ENCODE results near the gene MAP2.

MAP2 gene

DNA sequence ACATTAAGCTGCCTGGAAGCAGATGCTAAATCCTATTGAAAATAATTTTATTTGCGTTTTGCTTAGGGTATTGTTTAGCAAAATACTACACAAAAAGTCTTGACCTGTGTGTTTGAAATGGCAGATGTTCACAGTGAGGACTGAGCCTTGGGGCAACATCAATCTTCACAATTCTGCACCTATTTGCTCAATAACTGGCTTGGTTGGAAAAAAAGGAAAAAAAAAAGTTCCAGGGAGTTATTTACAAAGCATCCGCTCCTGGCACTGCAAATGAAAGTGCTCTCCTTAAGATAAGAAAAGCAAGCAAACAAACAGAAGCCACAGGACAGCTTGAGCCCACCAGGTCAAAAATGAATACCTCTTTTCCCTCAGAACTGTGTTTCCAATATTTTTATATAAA is 77.7 kb downstream of the MAP2 start:
- H2BK5ac ChIP-seq (ENCODE audit: low read length), result no peak overlapping the region
- no CpG with 5 or more reads among the region's 2 CpGs for WGBS (ENCODE audit: extremely low coverage, insufficient coverage, low lambda C conversion rate)
- H4K5ac ChIP-seq (ENCODE audit: low read length), result no peak overlapping the region
- H3K18ac ChIP-seq (ENCODE audit: low read length), result no peak overlapping the region
- no peak overlapping the region for H3K4me2 ChIP-seq (ENCODE audit: low read length)
- no peak overlapping the region for H3K9ac ChIP-seq (ENCODE audit: low read length)
- H2BK120ac ChIP-seq (ENCODE audit: low read depth, low read length), result no peak overlapping the region
- H3K4me3 ChIP-seq (ENCODE audit: low read length), result no peak overlapping the region
- H2AK5ac ChIP-seq (ENCODE audit: low read length), result no peak overlapping the region
- H3K23ac ChIP-seq (ENCODE audit: low read length), result no peak overlapping the region
- no peaks in the 10 kb centered on the region for H3K79me1 ChIP-seq (ENCODE audit: low read length)
- no peaks in the 10 kb centered on the region for H3K36me3 ChIP-seq (ENCODE audit: control insufficient read depth, insufficient read depth, low read length)
- no peak overlapping the region for H3K56ac ChIP-seq (ENCODE audit: low read length)
- H3K4ac ChIP-seq (ENCODE audit: low read depth, low read length), result no peak overlapping the region
- H4K8ac ChIP-seq (ENCODE audit: low read depth, low read length), result no peak overlapping the region
- H2BK15ac ChIP-seq (replicated peaks; ENCODE audit: low read depth), result no peak overlapping the region
- H3K27me3 ChIP-seq (ENCODE audit: insufficient read depth, low read length, poor library complexity), result no peaks in the 10 kb centered on the region
- H3K79me2 ChIP-seq (ENCODE audit: control insufficient read depth, insufficient read depth, low read length), result no peaks in the 10 kb centered on the region
- no peak overlapping the region for H3K27ac ChIP-seq (ENCODE audit: low read depth, low read length)
- DNase-seq, result no peak
- no peaks in the 10 kb centered on the region for H3K4me1 ChIP-seq (ENCODE audit: control insufficient read depth, low read depth, low read length)

- H3K4me1 ChIP-seq (ENCODE audit: control insufficient read depth, low read depth, low read length), result no peaks in the 10 kb centered on the region
- H3K9ac ChIP-seq (ENCODE audit: low read length), result no peak overlapping the region
- no peak overlapping the region for H2BK5ac ChIP-seq (ENCODE audit: low read length)
- no peak overlapping the region for H4K8ac ChIP-seq (ENCODE audit: low read depth, low read length)
- no peak overlapping the region for H3K4me3 ChIP-seq (ENCODE audit: low read length)
- H2BK15ac ChIP-seq (replicated peaks; ENCODE audit: low read depth), result no peak overlapping the region
- no peak for DNase-seq
- no peak overlapping the region for H3K27ac ChIP-seq (ENCODE audit: low read depth, low read length)
- no peaks in the 10 kb centered on the region for H3K79me1 ChIP-seq (ENCODE audit: low read length)
- no peak overlapping the region for H3K23ac ChIP-seq (ENCODE audit: low read length)
- no peak overlapping the region for H3K56ac ChIP-seq (ENCODE audit: low read length)
- no peak overlapping the region for H3K18ac ChIP-seq (ENCODE audit: low read length)
- no peaks in the 10 kb centered on the region for H3K36me3 ChIP-seq (ENCODE audit: control insufficient read depth, insufficient read depth, low read length)
- H2BK120ac ChIP-seq (ENCODE audit: low read depth, low read length), result no peak overlapping the region
- H4K5ac ChIP-seq (ENCODE audit: low read length), result no peak overlapping the region
- no peak overlapping the region for H3K4ac ChIP-seq (ENCODE audit: low read depth, low read length)
- H3K4me2 ChIP-seq (ENCODE audit: low read length), result no peak overlapping the region
- H3K79me2 ChIP-seq (ENCODE audit: control insufficient read depth, insufficient read depth, low read length), result no peaks in the 10 kb centered on the region
- no CpG with 5 or more reads among the region's 2 CpGs for WGBS (ENCODE audit: extremely low coverage, insufficient coverage, low lambda C conversion rate)
- H2AK5ac ChIP-seq (ENCODE audit: low read length), result no peak overlapping the region
- no peaks in the 10 kb centered on the region for H3K27me3 ChIP-seq (ENCODE audit: insufficient read depth, low read length, poor library complexity)
Observed at GRCh38 chr2:209505410-209505809, 81.6 kb downstream of the MAP2 start.

DNA sequence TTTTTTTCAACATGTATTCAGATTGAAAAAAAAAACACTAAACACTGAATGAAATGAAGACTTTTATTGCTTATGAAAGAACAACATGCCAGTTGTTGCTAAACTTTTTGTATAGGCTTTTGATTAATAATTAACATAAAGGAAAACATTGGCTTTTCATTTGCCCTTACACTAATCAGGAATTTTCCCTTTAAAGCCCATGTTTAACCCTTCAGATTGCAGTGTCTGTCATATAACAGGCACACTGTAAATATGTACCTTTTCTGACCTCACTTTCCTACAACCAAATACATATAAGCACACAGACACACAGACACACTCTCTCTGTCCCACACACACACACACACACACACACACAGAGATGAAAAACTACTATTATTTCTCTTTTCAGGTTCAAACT is 84.4 kb downstream of the MAP2 start:
- no peak overlapping the region for H3K56ac ChIP-seq (ENCODE audit: low read length)
- no peaks in the 10 kb centered on the region for H3K27me3 ChIP-seq (ENCODE audit: insufficient read depth, low read length, poor library complexity)
- H2BK15ac ChIP-seq (replicated peaks; ENCODE audit: low read depth), result no peak overlapping the region
- no peaks in the 10 kb centered on the region for H3K79me1 ChIP-seq (ENCODE audit: low read length)
- no peak overlapping the region for H2BK5ac ChIP-seq (ENCODE audit: low read length)
- no peak overlapping the region for H2BK120ac ChIP-seq (ENCODE audit: low read depth, low read length)
- no peak overlapping the region for H3K9ac ChIP-seq (ENCODE audit: low read length)
- no peak overlapping the region for H3K4ac ChIP-seq (ENCODE audit: low read depth, low read length)
- no peak overlapping the region for H3K18ac ChIP-seq (ENCODE audit: low read length)
- no peaks in the 10 kb centered on the region for H3K4me1 ChIP-seq (ENCODE audit: control insufficient read depth, low read depth, low read length)
- no peak overlapping the region for H4K8ac ChIP-seq (ENCODE audit: low read depth, low read length)
- H3K4me3 ChIP-seq (ENCODE audit: low read length), result no peak overlapping the region
- H3K27ac ChIP-seq (ENCODE audit: low read depth, low read length), result no peak overlapping the region
- no peak for DNase-seq
- H3K79me2 ChIP-seq (ENCODE audit: control insufficient read depth, insufficient read depth, low read length), result no peaks in the 10 kb centered on the region
- no peak overlapping the region for H3K4me2 ChIP-seq (ENCODE audit: low read length)
- no peak overlapping the region for H3K23ac ChIP-seq (ENCODE audit: low read length)
- no peak overlapping the region for H4K5ac ChIP-seq (ENCODE audit: low read length)
- H2AK5ac ChIP-seq (ENCODE audit: low read length), result no peak overlapping the region
- H3K36me3 ChIP-seq (ENCODE audit: control insufficient read depth, insufficient read depth, low read length), result no peaks in the 10 kb centered on the region

- no peaks in the 10 kb centered on the region for H3K79me2 ChIP-seq (ENCODE audit: control insufficient read depth, insufficient read depth, low read length)
- no peak overlapping the region for H2BK120ac ChIP-seq (ENCODE audit: low read depth, low read length)
- H3K56ac ChIP-seq (ENCODE audit: low read length), result no peak overlapping the region
- no peak overlapping the region for H4K8ac ChIP-seq (ENCODE audit: low read depth, low read length)
- H3K23ac ChIP-seq (ENCODE audit: low read length), result no peak overlapping the region
- no CpG with 5 or more reads among the region's 2 CpGs for WGBS (ENCODE audit: extremely low coverage, insufficient coverage, low lambda C conversion rate)
- no peak overlapping the region for H3K4ac ChIP-seq (ENCODE audit: low read depth, low read length)
- H3K27me3 ChIP-seq (ENCODE audit: insufficient read depth, low read length, poor library complexity), result no peaks in the 10 kb centered on the region
- H3K18ac ChIP-seq (ENCODE audit: low read length), result no peak overlapping the region
- no peak overlapping the region for H3K4me2 ChIP-seq (ENCODE audit: low read length)
- H3K4me3 ChIP-seq (ENCODE audit: low read length), result no peak overlapping the region
- no peak for DNase-seq
- no peak overlapping the region for H4K5ac ChIP-seq (ENCODE audit: low read length)
- no peaks in the 10 kb centered on the region for H3K4me1 ChIP-seq (ENCODE audit: control insufficient read depth, low read depth, low read length)
- H3K79me1 ChIP-seq (ENCODE audit: low read length), result no peaks in the 10 kb centered on the region
- H2AK5ac ChIP-seq (ENCODE audit: low read length), result no peak overlapping the region
- H2BK5ac ChIP-seq (ENCODE audit: low read length), result no peak overlapping the region
- no peaks in the 10 kb centered on the region for H3K36me3 ChIP-seq (ENCODE audit: control insufficient read depth, insufficient read depth, low read length)
- no peak overlapping the region for H3K27ac ChIP-seq (ENCODE audit: low read depth, low read length)
- no peak overlapping the region for H3K9ac ChIP-seq (ENCODE audit: low read length)
- no peak overlapping the region for H2BK15ac ChIP-seq (replicated peaks; ENCODE audit: low read depth)
Observed at GRCh38 chr2:209511637-209512036, 87.8 kb downstream of the MAP2 start.

- H3K4ac ChIP-seq (ENCODE audit: low read depth, low read length), result no peak overlapping the region
- no peak overlapping the region for H3K4me2 ChIP-seq (ENCODE audit: low read length)
- H2BK120ac ChIP-seq (ENCODE audit: low read depth, low read length), result no peak overlapping the region
- no peak overlapping the region for H4K5ac ChIP-seq (ENCODE audit: low read length)
- no peak overlapping the region for H3K9ac ChIP-seq (ENCODE audit: low read length)
- no peak overlapping the region for H3K56ac ChIP-seq (ENCODE audit: low read length)
- no peak overlapping the region for H3K4me3 ChIP-seq (ENCODE audit: low read length)
- no peak overlapping the region for H4K8ac ChIP-seq (ENCODE audit: low read depth, low read length)
- H3K4me1 ChIP-seq (ENCODE audit: control insufficient read depth, low read depth, low read length), result no peaks in the 10 kb centered on the region
- H3K27me3 ChIP-seq (ENCODE audit: insufficient read depth, low read length, poor library complexity), result no peaks in the 10 kb centered on the region
- WGBS (ENCODE audit: extremely low coverage, insufficient coverage, low lambda C conversion rate), result no CpG with 5 or more reads among the region's 2 CpGs
- H3K79me2 ChIP-seq (ENCODE audit: control insufficient read depth, insufficient read depth, low read length), result no peaks in the 10 kb centered on the region
- no peak overlapping the region for H3K27ac ChIP-seq (ENCODE audit: low read depth, low read length)
- no peak overlapping the region for H2BK15ac ChIP-seq (replicated peaks; ENCODE audit: low read depth)
- H3K79me1 ChIP-seq (ENCODE audit: low read length), result no peaks in the 10 kb centered on the region
- no peak overlapping the region for H3K23ac ChIP-seq (ENCODE audit: low read length)
- DNase-seq, result no peak
- no peak overlapping the region for H2AK5ac ChIP-seq (ENCODE audit: low read length)
- H2BK5ac ChIP-seq (ENCODE audit: low read length), result no peak overlapping the region
- H3K18ac ChIP-seq (ENCODE audit: low read length), result no peak overlapping the region
- H3K36me3 ChIP-seq (ENCODE audit: control insufficient read depth, insufficient read depth, low read length), result no peaks in the 10 kb centered on the region
Observed at GRCh38 chr2:209512971-209513370, 89.1 kb downstream of the MAP2 start.

DNA sequence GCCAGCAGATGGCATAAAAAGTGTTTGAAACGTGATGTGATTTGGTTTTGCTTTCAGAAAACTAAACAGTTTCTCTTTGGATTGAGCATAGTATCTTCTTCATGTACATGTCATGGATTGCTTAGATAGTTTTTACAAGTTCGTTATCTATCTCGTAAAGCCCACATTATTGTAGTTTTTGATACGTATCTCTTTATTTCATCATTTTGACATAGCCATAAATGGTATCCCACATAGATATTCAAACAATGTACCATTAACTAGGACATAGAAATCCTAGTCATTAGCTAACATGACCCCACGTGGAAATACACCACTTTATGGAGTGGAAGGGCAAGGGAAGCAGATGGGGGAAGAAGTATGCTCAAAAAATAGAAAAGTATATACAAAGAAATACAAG is 93.6 kb downstream of the MAP2 start:
- H3K23ac ChIP-seq (ENCODE audit: low read length), result no peak overlapping the region
- DNase-seq, result no peak
- no peaks in the 10 kb centered on the region for H3K79me2 ChIP-seq (ENCODE audit: control insufficient read depth, insufficient read depth, low read length)
- no peaks in the 10 kb centered on the region for H3K36me3 ChIP-seq (ENCODE audit: control insufficient read depth, insufficient read depth, low read length)
- no peaks in the 10 kb centered on the region for H3K4me1 ChIP-seq (ENCODE audit: control insufficient read depth, low read depth, low read length)
- no peak overlapping the region for H3K56ac ChIP-seq (ENCODE audit: low read length)
- no peak overlapping the region for H3K4me3 ChIP-seq (ENCODE audit: low read length)
- no peak overlapping the region for H3K27ac ChIP-seq (ENCODE audit: low read depth, low read length)
- H3K4me2 ChIP-seq (ENCODE audit: low read length), result no peak overlapping the region
- no peak overlapping the region for H2BK5ac ChIP-seq (ENCODE audit: low read length)
- no CpG with 5 or more reads among the region's 5 CpGs for WGBS (ENCODE audit: extremely low coverage, insufficient coverage, low lambda C conversion rate)
- H3K27me3 ChIP-seq (ENCODE audit: insufficient read depth, low read length, poor library complexity), result no peaks in the 10 kb centered on the region
- no peak overlapping the region for H3K18ac ChIP-seq (ENCODE audit: low read length)
- no peak overlapping the region for H2BK15ac ChIP-seq (replicated peaks; ENCODE audit: low read depth)
- no peak overlapping the region for H4K5ac ChIP-seq (ENCODE audit: low read length)
- H2BK120ac ChIP-seq (ENCODE audit: low read depth, low read length), result no peak overlapping the region
- H3K4ac ChIP-seq (ENCODE audit: low read depth, low read length), result no peak overlapping the region
- H3K79me1 ChIP-seq (ENCODE audit: low read length), result no peaks in the 10 kb centered on the region
- H3K9ac ChIP-seq (ENCODE audit: low read length), result no peak overlapping the region
- H2AK5ac ChIP-seq (ENCODE audit: low read length), result no peak overlapping the region
- H4K8ac ChIP-seq (ENCODE audit: low read depth, low read length), result no peak overlapping the region

All from mesendoderm (in vitro differentiated cells).